HG03457 (cell line): ENCODE measurements around the gene EPO.

Experiments used
- ATAC-seq: cut with Tn5 transposase; IDR thresholded peaks from one replicate; pipeline ENCODE4 v1.9.1; 2021; ENCODE audit warnings: moderate number of reproducible peaks; ENCODE audit not compliant: unreplicated experiment

EPO gene

GRCh38 chr7:100682991-100683658 is 37.1 kb upstream of the EPO start:
- no peak for ATAC-seq

GRCh38 chr7:100683659-100684533 is 36.4 kb upstream of the EPO start:
- no peak for ATAC-seq

- ATAC-seq = no peak
Observed at GRCh38 chr7:100684534-100685042, 35.7 kb upstream of the EPO start.

GRCh38 chr7:100685049-100685605 is 35.1 kb upstream of the EPO start:
- ATAC-seq = no peak

GRCh38 chr7:100685631-100686145 is 34.6 kb upstream of the EPO start:
- ATAC-seq = no peak

GRCh38 chr7:100686201-100686821 is 34.0 kb upstream of the EPO start:
- ATAC-seq = no peak

- no peak for ATAC-seq
Observed at GRCh38 chr7:100686822-100687211, 33.5 kb upstream of the EPO start.

- no peak for ATAC-seq
Observed at GRCh38 chr7:100687261-100687660, 33.0 kb upstream of the EPO start.

GRCh38 chr7:100687751-100688300 is 32.4 kb upstream of the EPO start:
- ATAC-seq = no peak

GRCh38 chr7:100688326-100688860 is 31.9 kb upstream of the EPO start:
- no peak for ATAC-seq

GRCh38 chr7:100689230-100690135 is 30.8 kb upstream of the EPO start:
- no peak for ATAC-seq

GRCh38 chr7:100691676-100692577 is 28.3 kb upstream of the EPO start:
- no peak for ATAC-seq

- no peak for ATAC-seq
Observed at GRCh38 chr7:100692578-100692961, 27.7 kb upstream of the EPO start.

- no peak for ATAC-seq
Observed at GRCh38 chr7:100693312-100694097, 26.8 kb upstream of the EPO start.

- no peak for ATAC-seq
Observed at GRCh38 chr7:100694098-100694745, 26.0 kb upstream of the EPO start, which contains the start of gene GIGYF1. Gene GIGYF1 (minus strand): TSS chr7:100694250. CDS start chr7:100688238, 6,012 bp downstream.

GRCh38 chr7:100696123-100696521 is 24.1 kb upstream of the EPO start:
- no peak for ATAC-seq

GRCh38 chr7:100699018-100699417 is 21.2 kb upstream of the EPO start:
- no peak for ATAC-seq
